MM.1S (cell line): ENCODE measurements around the gene PPIF.

ENCODE experiments used
- DNase-seq: peaks from one replicate; pipeline ENCODE4 v3.0.0-alpha.2; 2015
- H2AFZ ChIP-seq: fragments of 300-600 bp; sonication (generic); 2 replicates; pipeline ENCODE4 v1.6.0; 2016; ENCODE audit warnings: antibody characterized with exemption, low read length
- H3F3A ChIP-seq: fragments of 300-600 bp; sonication (generic); 2 replicates; pipeline ENCODE4 v1.6.1; 2016; ENCODE audit warnings: mild to moderate bottlenecking, antibody characterized with exemption, low read length, moderate library complexity, mixed read lengths; ENCODE audit not compliant: insufficient read depth
- H3K27ac ChIP-seq: fragments of 300-600 bp; sonication (generic); 2 replicates; pipeline ENCODE4 v1.5.1; 2016; ENCODE audit warnings: mild to moderate bottlenecking, low read length
- H3K27me3 ChIP-seq: fragments of 300-600 bp; sonication (generic); replicated peaks from 2 replicates; pipeline ENCODE4 v1.6.0; 2016; ENCODE audit warnings: low read length; ENCODE audit not compliant: insufficient read depth
- H3K36me3 ChIP-seq: fragments of 300-600 bp; sonication (generic); replicated peaks from 2 replicates; pipeline ENCODE4 v1.6.1; 2016; ENCODE audit warnings: mild to moderate bottlenecking, low read length, mixed read lengths; ENCODE audit not compliant: insufficient read depth
- H3K4me1 ChIP-seq: fragments of 300-600 bp; sonication (generic); 2 replicates; pipeline ENCODE4 v1.6.1; 2016; ENCODE audit warnings: low read length, mixed read lengths
- H3K4me2 ChIP-seq: fragments of 300-600 bp; sonication (generic); 2 replicates; pipeline ENCODE4 v1.6.0; 2016; ENCODE audit warnings: low read depth, low read length
- H3K4me3 ChIP-seq: fragments of 300-600 bp; sonication (generic); 2 replicates; pipeline ENCODE4 v1.5.1; 2016; ENCODE audit warnings: low read length, mixed read lengths
- H3K79me2 ChIP-seq: fragments of 300-600 bp; sonication (generic); 2 replicates; pipeline ENCODE4 v1.6.1; 2016; ENCODE audit warnings: mixed run types, low read length, mixed read lengths
- H3K9ac ChIP-seq: fragments of 300-600 bp; sonication (generic); 2 replicates; pipeline ENCODE4 v1.6.1; 2016; ENCODE audit warnings: low read length, mixed read lengths
- H3K9me2 ChIP-seq: fragments of 300-600 bp; sonication (generic); replicated peaks from 2 replicates; pipeline ENCODE4 v1.6.1; 2016; ENCODE audit warnings: mild to moderate bottlenecking, low read length, mixed read lengths; ENCODE audit not compliant: insufficient read depth
- H3K9me3 ChIP-seq: fragments of 300-600 bp; sonication (generic); replicated peaks from 2 replicates; pipeline ENCODE4 v1.6.1; 2016; ENCODE audit warnings: mild to moderate bottlenecking, low read length, mixed read lengths; ENCODE audit not compliant: insufficient read depth
- H4K20me1 ChIP-seq: fragments of 300-600 bp; sonication (generic); 2 replicates; pipeline ENCODE4 v1.6.1; 2016; ENCODE audit warnings: mild to moderate bottlenecking, low read length, moderate library complexity, mixed read lengths; ENCODE audit not compliant: insufficient read depth
- CTCF ChIP-seq: fragments of 300-600 bp; sonication (generic); IDR thresholded peaks from 2 replicates; pipeline ENCODE4 v1.5.1; 2016; ENCODE audit warnings: antibody characterized with exemption, low read length, mixed read lengths
- EZH2 ChIP-seq: fragments of 300-600 bp; sonication (generic); optimal IDR thresholded peaks from 2 replicates; pipeline ENCODE3; 2017; ENCODE audit warnings: low read depth, mild to moderate bottlenecking, antibody characterized with exemption, low read length, mixed read lengths
- EZH2phosphoT487 ChIP-seq: fragments of 300-600 bp; sonication (generic); IDR thresholded peaks from 2 replicates; pipeline ENCODE4 v1.6.1; 2018; ENCODE audit warnings: antibody characterized with exemption, low read length

The PPIF gene

GRCh38 chr10:79328147-79328701 lies 19.0 kb upstream of the PPIF start:
- H3K4me2 ChIP-seq: no peak overlapping the region
- H2AFZ ChIP-seq: no peak overlapping the region
- no peaks in the 10 kb centered on the region for H3K9me2 ChIP-seq
- no peaks in the 10 kb centered on the region for H3K27me3 ChIP-seq
- H3K79me2 ChIP-seq: no peaks in the 10 kb centered on the region
- H3K36me3 ChIP-seq: no peaks in the 10 kb centered on the region
- TF ChIP-seq EZH2 (no peak), CTCF (no peak), EZH2phosphoT487 (no peak)
- H3K9me3 ChIP-seq: no peaks in the 10 kb centered on the region
- H4K20me1 ChIP-seq: no peaks in the 10 kb centered on the region
- no peaks in the 10 kb centered on the region for H3F3A ChIP-seq
- no peak overlapping the region for H3K9ac ChIP-seq
- H3K4me3 ChIP-seq: no peak overlapping the region
- no peak for DNase-seq
- H3K27ac ChIP-seq: no peak overlapping the region
- H3K4me1 ChIP-seq: peaks cover 6% of the 10 kb centered on the region

DNA sequence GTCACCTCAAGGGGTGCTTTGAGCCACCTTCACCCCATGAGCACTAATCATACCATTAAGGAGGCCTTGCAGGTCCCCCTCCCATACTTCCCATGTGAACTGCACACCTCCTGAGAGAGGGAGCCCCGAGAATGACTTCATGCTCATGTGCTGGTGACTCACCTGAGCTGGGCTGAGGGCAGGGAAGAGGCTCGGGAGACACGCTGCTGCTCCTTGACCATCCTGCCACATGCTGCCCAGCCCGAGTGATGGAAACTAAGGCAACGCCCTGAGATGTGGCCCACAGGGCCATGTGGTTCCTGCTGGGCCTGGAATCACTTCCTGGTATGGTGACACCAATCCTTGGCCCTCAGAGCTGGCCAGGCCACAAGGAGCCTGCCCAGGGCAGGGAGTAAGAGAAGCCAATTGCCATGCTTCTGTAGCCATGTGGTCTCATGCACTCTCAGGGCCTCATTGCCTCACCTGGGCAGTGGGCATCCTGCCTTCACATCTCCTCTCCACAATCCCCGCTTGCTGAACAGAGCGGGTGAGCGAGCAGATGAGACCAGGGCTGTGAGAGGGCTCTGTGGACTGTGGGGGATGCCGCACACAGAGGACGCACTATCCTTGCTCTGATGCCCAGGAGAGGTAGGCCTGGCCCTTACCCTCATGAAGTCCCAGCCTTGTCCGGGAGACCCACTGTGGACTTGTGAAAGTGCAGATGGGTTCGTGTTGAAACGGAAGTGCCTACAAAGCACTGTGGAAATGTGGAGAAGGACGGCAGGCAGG lies 18.3 kb upstream of the PPIF start:
- Histone ChIP-seq H3K36me3 (no peaks in the 10 kb centered on the region), H3K4me3 (no peak overlapping the region), H3K9me2 (no peaks in the 10 kb centered on the region), H3K27me3 (no peaks in the 10 kb centered on the region), H3K9me3 (no peaks in the 10 kb centered on the region), H3K4me2 (no peak overlapping the region), H2AFZ (no peak overlapping the region), H3F3A (no peaks in the 10 kb centered on the region), H4K20me1 (no peaks in the 10 kb centered on the region), H3K79me2 (no peaks in the 10 kb centered on the region), H3K9ac (no peak overlapping the region), H3K4me1 (peaks cover 6% of the 10 kb centered on the region), H3K27ac (no peak overlapping the region)
- DNase-seq: no peak
- TF ChIP-seq EZH2phosphoT487: no peak
- no peak for TF ChIP-seq EZH2
- no peak for TF ChIP-seq CTCF

DNA sequence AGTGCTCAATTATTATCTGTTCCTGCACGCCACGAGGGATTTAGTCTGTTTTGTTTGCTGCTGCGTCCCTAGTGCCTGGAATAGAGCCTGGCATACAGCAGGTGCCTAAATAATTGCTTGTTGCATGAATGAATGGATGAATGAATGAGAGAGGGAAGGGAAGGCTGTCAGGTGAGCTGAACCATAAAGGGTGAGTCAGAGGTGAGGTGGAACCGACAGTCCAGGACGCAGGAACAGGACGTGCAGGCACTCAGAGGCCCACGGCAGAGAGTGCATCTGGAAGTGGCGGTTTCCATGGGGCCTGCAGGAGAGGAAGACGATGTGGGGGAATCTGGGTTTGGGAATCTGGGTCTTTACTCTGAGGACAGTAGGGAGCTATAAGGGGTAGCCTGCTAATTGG lies 17.7 kb upstream of the PPIF start:
- no peak overlapping the region for H3K4me2 ChIP-seq
- no peaks in the 10 kb centered on the region for H3F3A ChIP-seq
- H3K9me2 ChIP-seq: no peaks in the 10 kb centered on the region
- no peak overlapping the region for H3K27ac ChIP-seq
- peaks cover 6% of the 10 kb centered on the region for H3K4me1 ChIP-seq
- H3K9ac ChIP-seq: no peak overlapping the region
- H3K36me3 ChIP-seq: no peaks in the 10 kb centered on the region
- H3K27me3 ChIP-seq: no peaks in the 10 kb centered on the region
- no peaks in the 10 kb centered on the region for H3K79me2 ChIP-seq
- no peak for TF ChIP-seq EZH2phosphoT487
- no peak for TF ChIP-seq CTCF
- TF ChIP-seq EZH2: no peak
- H3K9me3 ChIP-seq: no peaks in the 10 kb centered on the region
- DNase-seq: no peak
- no peak overlapping the region for H2AFZ ChIP-seq
- no peak overlapping the region for H3K4me3 ChIP-seq
- no peaks in the 10 kb centered on the region for H4K20me1 ChIP-seq
